Fibroblast of pulmonary artery (primary cell): ENCODE measurements around the gene MORC4.

Experiments
- DNase-seq: peaks from one replicate; pipeline ENCODE4 v3.0.0-alpha.2; 2010; ENCODE audit warnings: low read depth
- H3K4me3 ChIP-seq: replicated peaks from 2 replicates; pipeline ENCODE4 v1.5.1; 2011; ENCODE audit warnings: low read depth, mild to moderate bottlenecking, control low read depth, low read length, moderate library complexity
- CTCF ChIP-seq: IDR thresholded peaks from 2 replicates; pipeline ENCODE4 v1.5.1; 2011; ENCODE audit warnings: mild to moderate bottlenecking, control low read depth, low read length, inconsistent platforms; ENCODE audit errors: missing control alignments

The MORC4 gene

GRCh38 chrX:106955004-106955772 is 44.8 kb downstream of the MORC4 start:
- H3K4me3 ChIP-seq: no peak overlapping the region
- no peak for TF ChIP-seq CTCF
- peak; percentile 28 for DNase-seq

GRCh38 chrX:106954041-106954440 is 46.0 kb downstream of the MORC4 start:
- DNase-seq: no peak
- no peak overlapping the region for H3K4me3 ChIP-seq
- no peak for TF ChIP-seq CTCF

DNA sequence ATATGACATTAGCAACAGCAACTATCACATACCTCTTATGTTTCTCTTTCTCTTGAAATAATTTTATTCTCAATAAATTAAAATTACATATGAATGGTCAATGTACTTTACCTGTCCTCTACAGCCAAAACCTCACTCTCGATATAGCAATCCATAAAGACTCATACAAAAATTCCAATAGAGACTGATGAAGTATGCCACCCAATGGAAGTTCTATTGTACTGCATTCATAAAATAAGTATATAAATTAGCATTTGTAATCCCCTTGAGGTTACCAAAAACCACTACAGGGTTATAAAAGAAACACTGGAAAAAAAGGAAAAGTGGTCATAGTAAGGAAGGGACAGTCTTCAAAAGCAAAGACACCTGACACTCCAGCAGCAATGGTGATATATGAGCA is 47.0 kb downstream of the MORC4 start:
- H3K4me3 ChIP-seq: no peak overlapping the region
- DNase-seq: peak; percentile 51
- TF ChIP-seq CTCF: peak; percentile 44

DNA sequence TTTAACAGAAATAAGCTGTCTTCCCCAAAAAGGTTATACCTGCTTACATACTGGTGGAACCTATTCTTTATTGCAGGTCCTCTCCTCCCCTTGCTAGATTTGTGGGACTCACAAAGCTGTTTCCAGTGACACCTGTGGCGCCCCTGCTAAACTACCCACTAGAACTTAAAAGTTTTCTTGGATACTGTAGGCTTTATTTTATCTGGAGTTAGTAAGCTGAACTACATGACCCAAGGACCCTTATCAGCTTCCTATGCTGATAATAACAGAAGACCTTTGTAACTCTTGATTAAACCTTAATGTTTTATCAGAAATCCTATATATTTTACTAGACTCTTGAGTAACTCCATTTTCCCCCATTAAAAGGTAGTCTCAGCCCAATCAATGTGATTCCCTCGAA is 47.5 kb downstream of the MORC4 start:
- no peak for TF ChIP-seq CTCF
- DNase-seq: no peak
- no peak overlapping the region for H3K4me3 ChIP-seq

DNA sequence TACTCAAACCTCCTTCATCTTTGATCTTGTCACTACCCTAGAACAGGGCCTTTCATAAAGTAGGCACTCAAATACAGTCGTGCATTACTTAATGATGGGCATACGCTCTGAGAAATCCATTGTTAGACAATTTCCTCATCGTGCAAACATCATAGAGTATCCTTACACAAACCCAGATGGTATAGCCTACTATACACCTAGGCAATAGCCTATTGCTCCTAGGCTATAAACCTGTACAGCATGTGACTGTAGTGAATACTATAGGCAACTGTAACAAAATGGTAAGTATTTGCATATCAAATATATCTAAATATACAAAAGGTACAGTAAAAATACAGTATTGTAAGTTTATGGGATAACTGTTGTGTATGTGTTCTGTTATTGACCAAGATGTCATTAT is 47.9 kb downstream of the MORC4 start:
- no peak for TF ChIP-seq CTCF
- no peak overlapping the region for H3K4me3 ChIP-seq
- DNase-seq: no peak

DNA sequence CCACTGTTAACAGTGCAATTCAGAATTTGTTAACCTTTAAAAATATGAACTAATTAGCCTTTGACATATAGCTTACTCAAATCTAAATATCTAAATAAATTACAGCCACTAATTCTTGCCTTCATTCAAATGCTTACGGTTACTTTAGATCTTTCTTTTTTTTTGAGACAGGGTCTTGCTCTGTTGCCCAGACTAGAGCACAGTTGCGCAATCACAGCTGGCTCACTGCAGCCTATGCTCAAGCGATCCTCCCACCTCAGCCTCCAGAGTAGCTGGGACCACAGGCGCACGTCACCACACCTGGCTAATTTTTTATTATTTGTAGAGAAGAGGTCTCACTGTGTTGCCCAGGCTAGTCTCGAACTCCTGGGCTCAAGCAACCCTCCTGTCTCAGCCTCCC is 48.8 kb downstream of the MORC4 start:
- DNase-seq: no peak
- no peak overlapping the region for H3K4me3 ChIP-seq
- no peak for TF ChIP-seq CTCF

DNA sequence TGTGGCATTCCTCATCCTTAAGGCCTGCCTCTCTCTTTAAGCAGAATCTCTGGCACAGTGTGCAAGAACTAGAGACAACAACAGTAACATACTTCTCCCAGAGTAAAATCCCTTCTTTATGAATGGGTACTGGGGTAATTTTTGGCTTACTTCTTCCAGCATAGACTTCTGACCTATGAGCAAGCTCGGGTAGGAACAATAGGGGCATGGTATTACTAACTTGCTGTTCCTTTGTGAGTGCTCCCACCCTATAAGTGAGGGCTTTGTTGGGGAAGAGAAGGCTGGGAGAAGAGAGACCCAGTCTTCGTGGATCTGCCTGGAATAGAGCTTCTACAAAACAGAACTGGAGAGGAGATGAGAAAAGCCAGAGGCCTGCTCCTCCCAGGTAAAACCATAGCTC is 49.6 kb downstream of the MORC4 start:
- no peak overlapping the region for H3K4me3 ChIP-seq
- no peak for TF ChIP-seq CTCF
- DNase-seq: no peak
